ENCODE results near the gene CAMKK1.
A peak's percentile ranks its signal among the peaks of the same experiment; 100 is the strongest.

The CAMKK1 gene

DNA sequence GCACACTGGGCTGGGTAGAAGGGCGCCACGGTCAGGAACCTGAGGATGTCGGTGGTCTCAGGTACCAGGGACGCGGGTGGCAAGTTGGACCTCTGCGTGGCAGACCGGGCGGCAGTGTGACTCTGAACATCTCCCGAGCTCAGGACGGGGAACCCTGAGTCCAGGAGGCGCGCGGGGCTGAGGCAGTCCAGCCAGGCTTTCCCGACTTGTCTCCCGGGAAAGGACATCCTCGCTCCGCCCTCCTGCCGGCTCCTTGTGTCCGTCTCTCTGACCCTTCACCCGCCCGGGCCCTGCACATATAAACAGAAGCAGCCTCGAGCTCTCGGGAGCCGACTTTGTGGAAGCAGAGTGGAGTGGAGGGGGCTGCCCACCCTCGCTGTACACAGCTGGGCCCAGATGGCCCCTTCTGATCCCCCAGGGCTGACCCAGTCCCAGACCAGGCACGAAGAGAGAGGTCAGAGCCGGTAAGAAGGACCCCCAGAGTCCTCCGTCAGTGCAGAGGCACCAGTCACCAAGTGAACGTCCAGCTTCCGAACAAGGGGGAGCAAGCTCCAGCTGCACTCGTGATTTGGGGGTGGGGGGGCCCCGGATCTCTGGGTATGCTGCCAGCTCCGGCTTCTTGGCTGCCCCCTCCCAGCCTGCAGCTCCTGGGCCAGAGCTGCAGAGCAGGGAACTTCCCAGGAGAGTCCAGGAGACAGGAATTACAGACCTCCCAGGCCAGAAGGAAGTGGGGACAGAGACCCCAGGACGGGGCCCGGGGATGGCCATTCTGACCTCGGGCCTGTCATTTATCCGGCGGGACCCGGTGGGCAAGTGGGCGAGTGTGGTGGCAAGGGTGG, 31.9 kb upstream of the CAMKK1 start:
- Histone ChIP-seq H3K9ac (ENCODE audit: low read length) (no peak overlapping the region), H3K4me1 (ENCODE audit: control insufficient read depth, insufficient read depth, low read length) (peaks cover 3% of the 10 kb centered on the region), H3K4me3 (ENCODE audit: low read length) (no peak overlapping the region), H3K27ac (ENCODE audit: low read depth, low read length) (peak overlapping the region; percentile 40), H3K36me3 (ENCODE audit: control insufficient read depth, insufficient read depth, low read length) (peaks cover 12% of the 10 kb centered on the region), H3K27me3 (ENCODE audit: control insufficient read depth, insufficient read depth, low read length) (no peaks in the 10 kb centered on the region)

DNA sequence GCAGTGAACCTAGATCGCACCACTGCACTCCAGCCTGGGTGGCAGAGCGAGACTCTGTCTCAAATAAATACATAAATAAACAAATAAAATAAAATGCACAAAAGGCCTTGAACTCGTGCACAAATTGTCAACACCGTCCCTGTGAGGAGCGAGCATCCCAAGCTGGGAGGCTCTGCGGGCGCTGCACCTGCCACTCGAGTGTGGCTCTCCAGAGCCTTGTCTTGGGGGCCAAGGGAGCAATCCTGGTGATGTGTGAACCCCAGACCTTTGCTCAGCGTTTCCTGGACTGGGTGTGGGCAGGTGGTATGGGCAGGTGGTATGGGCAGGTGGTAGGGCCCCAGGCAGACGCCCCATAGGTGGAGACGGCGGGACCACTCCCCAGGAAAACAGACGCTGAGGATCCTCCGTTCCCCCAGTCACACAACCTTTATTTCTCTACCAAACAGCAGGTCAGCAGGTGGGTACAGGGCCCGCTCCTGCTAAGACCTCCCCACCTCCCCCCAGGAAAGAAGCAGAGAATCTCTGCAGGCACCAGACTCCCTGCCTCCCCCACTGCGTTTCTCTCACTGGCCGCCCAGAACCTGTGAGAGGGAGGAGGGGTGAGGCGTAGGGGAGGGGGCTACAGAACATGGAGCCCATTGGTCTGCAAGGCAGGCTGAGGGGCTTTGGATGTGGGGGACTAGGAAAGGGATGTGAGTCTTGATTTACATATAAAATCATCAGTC, 30.8 kb upstream of the CAMKK1 start:
- peaks cover 12% of the 10 kb centered on the region for H3K36me3 ChIP-seq (ENCODE audit: control insufficient read depth, insufficient read depth, low read length)
- H3K9ac ChIP-seq (ENCODE audit: low read length) = no peak overlapping the region
- no peak overlapping the region for H3K4me3 ChIP-seq (ENCODE audit: low read length)
- H3K27me3 ChIP-seq (ENCODE audit: control insufficient read depth, insufficient read depth, low read length) = no peaks in the 10 kb centered on the region
- H3K27ac ChIP-seq (ENCODE audit: low read depth, low read length) = no peak overlapping the region
- H3K4me1 ChIP-seq (ENCODE audit: control insufficient read depth, insufficient read depth, low read length) = peaks cover 6% of the 10 kb centered on the region

GRCh38 chr17:3922765-3923164, 29.9 kb upstream of the CAMKK1 start:
- H3K9ac ChIP-seq (ENCODE audit: low read length) = no peak overlapping the region
- peaks cover 7% of the 10 kb centered on the region for H3K4me1 ChIP-seq (ENCODE audit: control insufficient read depth, insufficient read depth, low read length)
- H3K36me3 ChIP-seq (ENCODE audit: control insufficient read depth, insufficient read depth, low read length) = peaks cover 6% of the 10 kb centered on the region
- no peaks in the 10 kb centered on the region for H3K27me3 ChIP-seq (ENCODE audit: control insufficient read depth, insufficient read depth, low read length)
- no peak overlapping the region for H3K27ac ChIP-seq (ENCODE audit: low read depth, low read length)
- H3K4me3 ChIP-seq (ENCODE audit: low read length) = no peak overlapping the region

DNA sequence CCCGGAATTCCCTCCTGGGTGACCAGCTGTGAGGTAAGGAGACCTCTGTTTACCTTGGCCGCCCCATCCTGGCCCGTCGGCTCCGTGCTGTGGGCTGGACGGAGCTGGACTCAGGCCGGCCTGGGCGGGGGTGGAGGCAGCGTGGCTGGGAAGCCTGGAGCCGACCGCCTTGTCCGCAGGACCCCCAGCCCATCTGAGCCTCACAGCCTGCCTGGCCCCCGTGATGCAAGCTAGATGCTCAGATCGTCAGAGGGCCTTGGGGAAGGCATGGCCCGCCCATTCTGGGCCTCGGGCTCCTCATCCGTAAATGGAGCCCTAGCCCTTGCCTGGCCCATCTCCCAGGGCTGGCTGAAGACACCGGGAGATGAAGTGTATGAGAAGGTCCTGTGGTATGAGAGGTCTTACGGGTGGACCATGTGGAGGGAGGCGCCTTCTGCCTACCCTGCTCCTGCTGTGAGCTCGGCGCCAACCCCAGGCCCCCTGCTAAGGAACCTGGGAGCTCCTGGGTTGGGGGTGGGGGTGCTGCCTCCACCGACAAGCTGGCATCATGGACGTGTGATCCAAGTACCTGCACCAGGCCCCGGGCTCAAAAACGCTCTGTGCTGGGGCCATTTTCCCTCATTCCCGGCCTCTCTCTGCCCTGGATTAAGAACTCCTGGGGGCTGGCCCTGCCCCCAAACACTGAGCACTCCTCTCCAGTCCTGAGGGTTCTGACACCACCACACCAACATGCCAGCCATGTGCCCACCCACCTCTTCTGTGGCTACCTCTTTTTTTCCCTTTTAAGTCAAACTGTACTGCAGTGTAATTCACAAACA, 28.9 kb upstream of the CAMKK1 start:
- H3K36me3 ChIP-seq (ENCODE audit: control insufficient read depth, insufficient read depth, low read length) = no peaks in the 10 kb centered on the region
- no peak overlapping the region for H3K4me3 ChIP-seq (ENCODE audit: low read length)
- H3K27me3 ChIP-seq (ENCODE audit: control insufficient read depth, insufficient read depth, low read length) = no peaks in the 10 kb centered on the region
- H3K4me1 ChIP-seq (ENCODE audit: control insufficient read depth, insufficient read depth, low read length) = peaks cover 7% of the 10 kb centered on the region
- no peak overlapping the region for H3K9ac ChIP-seq (ENCODE audit: low read length)
- peak overlapping the region; percentile 56 for H3K27ac ChIP-seq (ENCODE audit: low read depth, low read length)

DNA sequence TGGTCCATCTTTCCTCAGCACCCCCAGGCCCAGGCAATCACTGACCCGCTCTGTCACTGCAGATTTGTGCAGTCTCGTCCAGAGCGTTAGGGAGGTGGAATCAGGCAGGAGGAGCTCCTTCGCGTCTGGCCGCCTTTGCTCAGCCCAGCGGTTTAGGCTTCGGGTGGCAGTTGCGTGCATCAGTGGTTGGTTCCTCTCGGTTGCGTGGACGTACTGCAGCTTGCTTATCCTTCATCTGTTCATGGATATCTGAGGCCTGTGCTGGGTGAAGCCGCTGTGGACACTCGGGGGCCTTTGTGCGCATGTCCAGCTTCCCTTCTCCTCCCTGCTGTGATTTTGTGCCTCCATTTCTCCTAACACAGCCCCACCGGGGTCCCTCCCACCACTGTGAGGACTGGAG, 28.2 kb upstream of the CAMKK1 start:
- Histone ChIP-seq H3K27ac (ENCODE audit: low read depth, low read length) (peak overlapping the region; percentile 56), H3K4me3 (ENCODE audit: low read length) (no peak overlapping the region), H3K4me1 (ENCODE audit: control insufficient read depth, insufficient read depth, low read length) (peaks cover 7% of the 10 kb centered on the region), H3K9ac (ENCODE audit: low read length) (no peak overlapping the region), H3K36me3 (ENCODE audit: control insufficient read depth, insufficient read depth, low read length) (no peaks in the 10 kb centered on the region), H3K27me3 (ENCODE audit: control insufficient read depth, insufficient read depth, low read length) (no peaks in the 10 kb centered on the region)

DNA sequence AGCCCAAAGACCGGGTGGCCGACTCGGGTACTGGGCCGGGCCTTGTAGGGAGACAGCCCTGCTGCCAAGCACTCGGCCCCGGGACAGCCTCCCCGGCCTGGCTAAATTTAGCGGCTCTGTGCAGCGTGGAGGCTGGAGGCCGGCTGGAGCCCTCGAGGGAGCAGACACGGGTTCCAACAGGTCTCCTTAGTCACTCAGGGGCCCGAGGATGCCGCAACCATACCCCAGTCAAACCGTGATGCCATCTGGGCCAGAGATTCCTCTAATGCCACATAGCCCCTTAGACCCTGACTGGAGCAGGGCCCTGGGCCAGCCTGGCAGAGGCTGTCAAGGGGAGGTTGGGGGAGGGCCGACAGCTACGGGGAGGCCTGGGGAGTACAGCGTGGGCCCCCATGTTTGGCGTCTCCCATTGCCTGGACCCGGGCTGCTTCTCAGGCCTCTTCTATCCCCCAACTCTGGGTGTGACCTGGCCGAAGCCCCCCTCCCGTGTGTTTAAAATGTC, 26.3 kb upstream of the CAMKK1 start:
- no peaks in the 10 kb centered on the region for H3K27me3 ChIP-seq (ENCODE audit: control insufficient read depth, insufficient read depth, low read length)
- no peak overlapping the region for H3K4me3 ChIP-seq (ENCODE audit: low read length)
- H3K27ac ChIP-seq (ENCODE audit: low read depth, low read length) = peak overlapping the region; percentile 86
- no peak overlapping the region for H3K9ac ChIP-seq (ENCODE audit: low read length)
- H3K36me3 ChIP-seq (ENCODE audit: control insufficient read depth, insufficient read depth, low read length) = no peaks in the 10 kb centered on the region
- H3K4me1 ChIP-seq (ENCODE audit: control insufficient read depth, insufficient read depth, low read length) = peaks cover 5% of the 10 kb centered on the region

DNA sequence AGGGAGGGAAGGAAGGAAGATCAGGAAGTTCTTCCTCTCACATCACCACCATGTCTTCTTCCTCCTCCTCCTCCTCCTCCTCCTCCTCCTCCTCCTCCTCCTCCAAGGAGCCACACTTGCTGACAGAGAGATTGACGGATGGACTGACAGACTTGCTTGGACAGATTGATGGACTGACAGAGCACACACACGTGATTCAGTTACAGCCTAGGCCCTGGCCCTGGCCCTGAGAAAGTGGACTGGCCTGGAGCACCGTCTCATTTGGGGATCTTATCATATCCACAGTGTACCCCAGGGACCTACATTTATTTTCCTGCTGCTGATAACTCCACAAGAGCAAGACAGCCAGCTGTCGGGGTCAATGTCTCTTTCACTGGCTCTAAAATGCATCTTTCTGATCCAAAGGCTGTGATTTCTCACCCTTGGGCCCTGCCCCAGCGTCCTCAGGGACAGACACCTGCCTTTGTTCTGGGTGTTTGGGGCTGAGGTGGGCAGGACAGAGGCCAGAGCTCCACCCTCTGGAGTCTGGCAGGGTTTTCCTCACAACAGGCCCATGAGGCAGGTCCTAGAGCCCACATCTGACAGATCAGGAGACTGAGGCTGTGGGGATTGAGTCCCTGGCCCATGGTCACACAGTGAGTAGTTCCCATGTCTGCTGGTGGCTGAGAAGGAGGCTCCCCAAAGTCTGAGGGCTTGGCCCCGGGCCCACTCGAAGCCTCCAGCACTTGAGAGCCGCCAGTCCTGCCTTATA, 25.7 kb upstream of the CAMKK1 start:
- Histone ChIP-seq H3K36me3 (ENCODE audit: control insufficient read depth, insufficient read depth, low read length) (no peaks in the 10 kb centered on the region), H3K27ac (ENCODE audit: low read depth, low read length) (peak overlapping the region; percentile 86), H3K4me1 (ENCODE audit: control insufficient read depth, insufficient read depth, low read length) (peaks cover 4% of the 10 kb centered on the region)

GRCh38 chr17:3917391-3917931, 24.6 kb upstream of the CAMKK1 start:
- Histone ChIP-seq H3K4me1 (ENCODE audit: control insufficient read depth, insufficient read depth, low read length) (peaks cover 4% of the 10 kb centered on the region), H3K27me3 (ENCODE audit: control insufficient read depth, insufficient read depth, low read length) (no peaks in the 10 kb centered on the region), H3K4me3 (ENCODE audit: low read length) (peak overlapping the region; percentile 27), H3K9ac (ENCODE audit: low read length) (no peak overlapping the region), H3K36me3 (ENCODE audit: control insufficient read depth, insufficient read depth, low read length) (no peaks in the 10 kb centered on the region), H3K27ac (ENCODE audit: low read depth, low read length) (peak overlapping the region; percentile 61)

More for the DNA sequence above, 25.7 kb upstream of the CAMKK1 start:
- Histone ChIP-seq H3K4me3 (ENCODE audit: low read length) (no peak overlapping the region), H3K27me3 (ENCODE audit: control insufficient read depth, insufficient read depth, low read length) (no peaks in the 10 kb centered on the region), H3K9ac (ENCODE audit: low read length) (peak overlapping the region; percentile 21)

DNA sequence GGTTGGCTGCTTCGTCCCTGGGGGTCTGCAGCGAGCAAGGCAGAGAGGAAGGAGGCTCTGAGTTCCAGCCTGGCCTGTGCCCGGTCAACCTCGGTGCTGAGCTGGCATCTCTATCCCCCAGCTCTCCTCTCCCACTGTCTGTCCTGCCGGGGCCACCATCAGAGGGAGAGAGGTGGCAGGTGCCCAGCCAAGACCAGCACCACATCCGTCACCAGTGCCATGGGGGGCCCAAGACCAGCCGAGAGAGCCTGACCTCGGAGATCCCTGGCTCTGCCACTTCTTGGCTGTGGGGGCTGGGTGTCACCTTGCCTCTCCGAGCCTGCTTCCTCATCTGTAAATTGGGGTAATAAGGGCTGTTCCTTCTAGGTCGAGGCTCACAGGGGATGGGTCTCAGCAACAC, 24.0 kb upstream of the CAMKK1 start:
- no peak overlapping the region for H3K9ac ChIP-seq (ENCODE audit: low read length)
- H3K36me3 ChIP-seq (ENCODE audit: control insufficient read depth, insufficient read depth, low read length) = no peaks in the 10 kb centered on the region
- no peaks in the 10 kb centered on the region for H3K27me3 ChIP-seq (ENCODE audit: control insufficient read depth, insufficient read depth, low read length)
- H3K4me3 ChIP-seq (ENCODE audit: low read length) = peak overlapping the region; percentile 27
- peak overlapping the region; percentile 61 for H3K27ac ChIP-seq (ENCODE audit: low read depth, low read length)
- H3K4me1 ChIP-seq (ENCODE audit: control insufficient read depth, insufficient read depth, low read length) = peaks cover 4% of the 10 kb centered on the region

DNA sequence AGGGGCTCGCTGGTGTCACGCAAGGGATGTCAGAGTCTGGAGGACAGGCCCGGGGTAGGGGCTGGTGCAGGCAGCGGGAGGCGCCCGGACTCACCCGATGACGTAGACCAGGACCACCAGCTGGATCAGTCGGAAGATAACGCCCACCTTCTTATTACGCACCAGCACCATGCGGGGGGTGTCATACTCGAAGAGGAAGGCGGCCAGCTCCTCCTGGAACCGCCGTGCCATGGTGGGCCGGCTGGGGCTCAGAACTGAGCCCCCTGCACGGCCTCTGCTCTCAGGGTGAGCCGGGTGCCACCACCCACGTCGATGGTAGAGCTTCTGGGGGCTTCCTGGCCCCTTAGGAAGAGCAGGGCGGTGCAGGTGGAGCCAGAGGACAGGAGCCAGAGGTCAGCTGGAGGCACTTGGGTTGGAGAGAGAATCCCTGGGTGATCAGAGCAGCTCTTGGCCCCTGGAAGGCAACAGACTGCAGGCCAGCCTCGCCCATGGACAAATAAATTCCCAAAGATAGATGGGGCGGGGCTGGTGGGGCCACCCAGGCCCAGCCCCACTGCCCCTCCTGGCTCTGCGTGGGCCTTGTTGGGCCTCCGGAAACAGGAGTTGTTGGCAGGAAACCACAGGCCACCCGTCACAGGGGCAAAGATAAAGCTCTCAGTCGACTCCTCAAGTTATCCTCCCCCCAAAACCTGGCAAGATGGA, 23.3 kb upstream of the CAMKK1 start, which contains the start of gene P2RX1:
Gene P2RX1, minus strand, starts transcription at position 471 of the 702 bp plus-strand sequence. Its CDS starts 240 bp downstream, at position 231.
- Histone ChIP-seq H3K27ac (ENCODE audit: low read depth, low read length) (peak within 1 kb of the TSS; percentile 61), H3K36me3 (ENCODE audit: control insufficient read depth, insufficient read depth, low read length) (no peaks in the 10 kb centered on the region), H3K4me3 (ENCODE audit: low read length) (peak within 1 kb of the TSS; percentile 47), H3K27me3 (ENCODE audit: control insufficient read depth, insufficient read depth, low read length) (no peaks in the 10 kb centered on the region), H3K9ac (ENCODE audit: low read length) (no peak within 1 kb of the TSS), H3K4me1 (ENCODE audit: control insufficient read depth, insufficient read depth, low read length) (peaks cover 4% of the 10 kb centered on the region)

- Histone ChIP-seq H3K27ac (ENCODE audit: low read depth, low read length) (peak overlapping the region; percentile 37), H3K27me3 (ENCODE audit: control insufficient read depth, insufficient read depth, low read length) (no peaks in the 10 kb centered on the region), H3K4me1 (ENCODE audit: control insufficient read depth, insufficient read depth, low read length) (peaks cover 4% of the 10 kb centered on the region), H3K9ac (ENCODE audit: low read length) (no peak overlapping the region), H3K36me3 (ENCODE audit: control insufficient read depth, insufficient read depth, low read length) (no peaks in the 10 kb centered on the region), H3K4me3 (ENCODE audit: low read length) (peak overlapping the region; percentile 47)
Observed at GRCh38 chr17:3915581-3915994, 22.7 kb upstream of the CAMKK1 start.

All from rectal smooth muscle tissue (tissue), 1 donor.